HG03025 (cell line): Measurements from ENCODE around the gene FAM177B.
A peak's percentile ranks its signal among the peaks of the same experiment; 100 is the strongest.

Experiments used
- ATAC-seq: cut with Tn5 transposase; IDR thresholded peaks from one replicate; pipeline ENCODE4 v1.9.1; 2021; ENCODE audit warnings: mild to moderate bottlenecking, moderate library complexity; ENCODE audit not compliant: unreplicated experiment, low FRiP score

The FAM177B gene

GRCh38 chr1:222736972-222737371 is at the start of gene FAM177B:
TSS of gene FAM177B (plus strand) at chr1:222737202. CDS start at chr1:222746546, 9,344 bp downstream.
- ATAC-seq = no peak

GRCh38 chr1:222691016-222691415 is 46.0 kb upstream of the FAM177B start:
- ATAC-seq = no peak

GRCh38 chr1:222694927-222695326 is 42.1 kb upstream of the FAM177B start:
- no peak for ATAC-seq

- ATAC-seq = no peak
Observed at GRCh38 chr1:222696741-222697140, 40.3 kb upstream of the FAM177B start.

- no peak for ATAC-seq
Observed at GRCh38 chr1:222697203-222697602, 39.8 kb upstream of the FAM177B start.

DNA sequence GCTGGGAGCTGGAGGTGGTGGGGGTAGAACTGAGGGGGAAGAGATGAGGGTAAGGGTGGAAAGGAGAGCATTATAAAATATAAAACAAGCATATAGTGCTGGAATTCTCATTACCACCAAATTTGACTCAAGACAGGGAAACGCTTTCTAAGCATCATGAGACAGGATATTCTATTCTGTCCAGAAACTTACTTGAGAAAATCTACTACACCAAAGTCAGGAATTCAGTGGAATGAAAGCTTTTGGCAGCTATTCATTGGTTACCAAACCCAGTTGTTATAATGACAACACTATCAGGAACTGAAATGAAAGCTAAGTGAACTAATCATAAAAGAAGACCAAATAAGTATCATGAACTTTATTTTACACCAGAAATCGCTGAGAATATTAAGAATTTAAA is 39.2 kb upstream of the FAM177B start:
- ATAC-seq = no peak

DNA sequence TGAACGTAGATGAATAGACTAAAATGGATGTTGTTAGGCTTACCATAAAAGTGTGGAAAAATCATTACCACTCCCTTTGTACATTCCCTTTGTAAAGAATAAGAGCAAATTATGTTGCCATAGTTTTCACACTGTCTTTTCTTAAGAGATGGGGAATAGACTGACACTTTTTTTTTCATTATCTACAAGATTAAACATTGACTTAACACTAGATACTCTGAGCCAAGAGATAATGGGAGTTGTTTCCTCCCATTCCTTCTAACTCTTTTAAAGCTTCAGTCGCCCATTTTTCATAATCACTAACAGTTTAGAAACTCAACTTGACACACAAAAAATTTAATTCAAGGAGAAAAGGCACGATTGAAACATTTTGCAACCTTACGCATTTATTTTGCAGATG is 34.8 kb upstream of the FAM177B start:
- ATAC-seq = no peak

DNA sequence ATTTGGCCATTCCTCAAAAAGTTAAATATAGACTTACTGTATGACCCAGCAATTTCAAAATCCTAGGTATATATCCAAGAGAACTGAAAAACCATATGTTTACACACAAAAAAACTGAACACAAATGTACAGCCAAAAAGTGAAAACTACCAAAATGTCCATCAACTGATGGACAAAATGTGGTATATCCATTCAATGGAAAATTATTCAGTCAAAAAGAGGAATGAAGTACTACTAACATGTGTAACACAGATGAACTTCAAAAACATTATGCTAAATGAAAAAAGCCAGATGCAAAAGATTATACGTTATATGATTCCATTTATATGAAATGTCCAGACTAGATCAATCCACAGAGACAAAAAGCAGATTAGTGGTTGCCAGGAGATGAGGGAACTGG is 32.7 kb upstream of the FAM177B start:
- ATAC-seq = no peak

DNA sequence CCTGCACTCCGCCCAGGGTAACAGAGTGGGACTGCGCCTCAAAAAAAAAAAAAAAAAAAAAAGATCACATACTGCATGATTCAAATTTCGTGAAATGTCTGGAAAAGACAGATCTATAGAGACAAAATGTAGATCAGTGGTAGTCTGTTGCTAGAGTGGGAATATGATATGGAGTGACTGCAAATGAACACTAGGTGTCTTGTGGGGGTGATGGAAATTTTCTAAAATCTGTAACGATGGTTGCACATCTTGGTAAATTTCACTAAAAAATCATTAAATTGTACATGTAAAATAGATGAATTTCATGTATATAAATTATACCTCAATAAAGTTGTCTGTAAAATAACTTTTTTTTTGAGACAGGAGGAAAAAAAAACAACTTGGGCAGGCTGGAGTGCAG is 30.2 kb upstream of the FAM177B start:
- ATAC-seq = no peak

GRCh38 chr1:222709700-222710153 is 27.3 kb upstream of the FAM177B start:
- ATAC-seq = no peak

GRCh38 chr1:222711319-222712252 is 25.4 kb upstream of the FAM177B start:
- ATAC-seq = peak; percentile 39

- peak; percentile 81 for ATAC-seq
Observed at GRCh38 chr1:222712253-222713090, 24.5 kb upstream of the FAM177B start, which contains the start of the genes AIDA and BROX. TSS of gene AIDA (minus strand) at chr1:222712491. CDS start at chr1:222712317, 174 bp downstream. TSS of gene BROX (plus strand) at chr1:222712564. CDS start at chr1:222715700, 3,136 bp downstream.

- ATAC-seq = peak; percentile 41
Observed at GRCh38 chr1:222713091-222713961, 23.7 kb upstream of the FAM177B start.

- no peak for ATAC-seq
Observed at GRCh38 chr1:222716393-222716792, 20.6 kb upstream of the FAM177B start.

GRCh38 chr1:222728746-222729145 is 8.3 kb upstream of the FAM177B start:
- ATAC-seq = no peak

GRCh38 chr1:222730866-222731265 is 6.1 kb upstream of the FAM177B start:
- ATAC-seq = no peak

DNA sequence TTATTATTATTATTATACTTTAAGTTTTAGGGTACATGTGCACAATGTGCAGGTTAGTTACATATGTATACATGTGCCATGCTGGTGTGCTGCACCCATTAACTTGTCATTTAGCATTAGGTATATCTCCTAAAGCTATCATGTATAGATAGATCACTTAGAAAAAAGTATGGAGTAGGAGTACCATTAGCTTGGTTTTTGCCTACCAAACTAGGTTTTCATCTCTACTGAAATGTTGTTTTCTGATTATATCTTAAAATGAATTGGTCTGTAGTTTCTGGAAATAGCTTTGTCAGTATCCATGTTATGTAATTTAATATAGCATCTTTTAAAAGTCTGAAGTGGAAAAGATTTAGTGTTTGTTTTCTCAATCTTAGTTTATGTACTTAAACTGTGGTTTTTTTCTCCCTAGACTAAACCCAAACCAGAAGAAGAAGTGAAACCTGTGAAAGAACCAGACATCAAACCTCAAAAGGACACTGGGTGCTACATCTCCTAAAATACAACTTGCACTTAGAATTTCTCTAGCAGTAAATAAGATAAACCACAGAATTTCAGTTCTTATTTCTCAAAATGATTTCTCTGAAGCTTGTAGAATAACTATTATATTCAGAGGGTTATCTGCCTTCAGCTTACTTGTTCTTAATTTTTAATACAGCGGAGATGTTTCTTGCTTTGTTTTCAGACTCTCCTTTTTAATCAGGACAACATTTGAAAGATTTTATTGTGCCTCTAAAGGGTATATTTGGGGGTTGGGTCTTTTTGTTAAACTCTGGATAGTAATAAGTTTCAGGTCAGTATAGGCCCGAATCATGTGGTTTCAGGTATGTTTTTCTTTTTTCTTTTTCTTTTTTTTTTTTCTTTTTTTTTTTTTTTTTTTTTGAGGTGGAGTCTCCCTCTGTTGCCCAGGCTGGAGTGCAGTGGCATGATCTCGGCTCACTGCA is 4.5 kb upstream of the FAM177B start:
- ATAC-seq = peak; percentile 99

- ATAC-seq = no peak
Observed at GRCh38 chr1:222734740-222735139, 2.3 kb upstream of the FAM177B start.

GRCh38 chr1:222736470-222736869 is 532 bp upstream of the FAM177B start:
- no peak for ATAC-seq
